SK-N-MC (cell line): Measurements from ENCODE around the gene BACH2.

ENCODE experiments used
- EZH2 ChIP-seq: fragments of 200-600 bp; sonication (generic); IDR thresholded peaks from one replicate; pipeline ENCODE4 v1.6.1; 2017; ENCODE audit warnings: antibody characterized with exemption
- FOXP2 ChIP-seq: optimal IDR thresholded peaks from 2 replicates; pipeline ENCODE3; 2011; ENCODE audit warnings: mild to moderate bottlenecking, moderate library complexity; ENCODE audit not compliant: insufficient read depth; ENCODE audit errors: extremely low read length, control extremely low read depth
- POLR2AphosphoS5 ChIP-seq: IDR thresholded peaks from 2 replicates; pipeline ENCODE4 v1.6.1; 2012; ENCODE audit warnings: mild to moderate bottlenecking, low read depth, low read length, borderline replicate concordance

GRCh38 chr6:90168693-90169131, 127.9 kb downstream of the BACH2 start:
- TF ChIP-seq EZH2: no peak
- TF ChIP-seq POLR2AphosphoS5: no peak
- no peak for TF ChIP-seq FOXP2
